ENCODE measurements around the gene CASD1.

DNA sequence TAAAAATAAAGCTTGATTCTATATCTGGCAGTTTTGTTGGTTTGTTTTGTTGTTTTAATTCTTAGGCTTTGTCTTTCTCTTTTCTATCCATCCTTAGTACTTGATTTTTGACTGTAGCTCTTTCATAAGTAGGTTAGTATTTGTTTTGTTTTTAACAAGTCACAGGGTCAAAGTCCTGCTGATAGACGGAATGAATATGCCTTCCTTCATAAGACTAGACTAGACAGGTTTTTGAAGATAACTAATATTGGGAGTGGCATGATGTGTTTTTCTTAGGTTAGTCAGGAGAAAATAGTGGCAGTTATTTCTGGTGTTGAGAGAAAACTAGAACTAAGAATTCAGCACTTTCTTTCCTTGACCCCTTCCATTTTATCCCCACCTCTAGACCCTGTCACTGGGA is 50.4 kb downstream of the CASD1 start:
- TF ChIP-seq SMC3 (IDR thresholded peaks at IDR 0.05) (no peak), EHMT2 (IDR thresholded peaks at IDR 0.05; ENCODE audit: low read depth) (no peak), POLR2A (IDR thresholded peaks at IDR 0.05; ENCODE audit: low read length) (no peak), BHLHE40 (IDR thresholded peaks at IDR 0.05; ENCODE audit: low read depth, low read length) (no peak), MAZ (IDR thresholded peaks at IDR 0.05; ENCODE audit: borderline replicate concordance, low read depth, low read length) (no peak), RNF2 (IDR thresholded peaks at IDR 0.05; ENCODE audit: borderline replicate concordance, low read depth) (no peak)
- TF ChIP-seq, protein P1, sequence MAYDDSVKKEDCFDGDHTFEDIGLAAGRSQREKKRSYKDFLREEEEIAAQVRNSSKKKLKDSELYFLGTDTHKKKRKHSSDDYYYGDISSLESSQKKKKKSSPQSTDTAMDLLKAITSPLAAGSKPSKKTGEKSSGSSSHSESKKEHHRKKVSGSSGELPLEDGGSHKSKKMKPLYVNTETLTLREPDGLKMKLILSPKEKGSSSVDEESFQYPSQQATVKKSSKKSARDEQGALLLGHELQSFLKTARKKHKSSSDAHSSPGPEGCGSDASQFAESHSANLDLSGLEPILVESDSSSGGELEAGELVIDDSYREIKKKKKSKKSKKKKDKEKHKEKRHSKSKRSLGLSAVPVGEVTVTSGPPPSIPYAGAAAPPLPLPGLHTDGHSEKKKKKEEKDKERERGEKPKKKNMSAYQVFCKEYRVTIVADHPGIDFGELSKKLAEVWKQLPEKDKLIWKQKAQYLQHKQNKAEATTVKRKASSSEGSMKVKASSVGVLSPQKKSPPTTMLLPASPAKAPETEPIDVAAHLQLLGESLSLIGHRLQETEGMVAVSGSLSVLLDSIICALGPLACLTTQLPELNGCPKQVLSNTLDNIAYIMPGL (CRISPR knock-in tag; IDR thresholded peaks at IDR 0.05; ENCODE audit: borderline replicate concordance): no peak
